H54 (cell line): Measurements from ENCODE around the gene HINT3.
"Not testable (repeated sequence)": the region's sequence is repeated elsewhere in the genome, so short reads cannot be mapped to it uniquely, and the experiment has no call there.

ENCODE experiments used
- DNase-seq: peaks from one replicate; pipeline ENCODE4 v3.0.0; 2011; ENCODE audit warnings: low spot score, mixed read lengths; ENCODE audit not compliant: insufficient read length
- FAIRE-seq: peaks from 3 replicates; lab custom pipeline; 2011; peaks lifted over from hg19 to GRCh38; lab: Jason Lieb, UNC
- POLR2A ChIP-seq: IDR thresholded peaks from 2 replicates; pipeline ENCODE4 v1.6.1; 2011; ENCODE audit warnings: low read depth, mild to moderate bottlenecking, low read length

The HINT3 gene

DNA sequence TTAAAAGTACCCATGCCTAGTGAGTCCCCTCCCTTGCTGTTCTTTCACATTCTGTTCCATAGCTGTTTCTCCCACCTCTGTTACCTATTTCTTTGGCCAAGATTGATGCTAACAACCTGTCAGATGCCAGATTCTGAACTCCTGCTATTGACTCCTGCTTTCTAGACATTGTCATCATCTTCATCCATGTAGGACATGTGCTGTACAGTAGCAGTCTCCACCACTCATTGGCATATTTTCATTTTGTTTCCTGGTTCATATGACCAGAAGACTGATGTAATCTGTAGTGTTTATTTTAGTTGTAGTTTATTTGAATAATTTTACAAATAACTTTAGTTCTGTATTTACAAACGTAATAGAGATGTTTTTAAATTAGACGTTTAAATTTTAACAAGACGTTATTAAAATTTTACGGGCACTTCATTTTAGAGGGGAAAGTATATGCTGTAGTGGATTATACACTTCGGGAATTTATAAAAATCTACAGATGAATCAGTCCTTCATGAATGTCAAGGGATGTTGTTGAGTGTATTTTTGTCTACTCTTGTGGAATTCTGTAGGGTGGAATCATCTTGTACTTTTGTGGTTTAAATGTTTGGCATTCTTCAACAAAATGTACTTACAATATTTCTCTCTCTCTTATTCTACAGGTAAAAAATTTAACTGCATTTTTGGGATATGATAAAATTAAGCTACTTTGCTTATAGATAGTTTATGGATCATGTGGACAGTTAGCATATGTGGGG, 63.9 kb downstream of the HINT3 start:
- FAIRE-seq (no peak), DNase-seq (no peak)
- TF ChIP-seq POLR2A, result no peak

DNA sequence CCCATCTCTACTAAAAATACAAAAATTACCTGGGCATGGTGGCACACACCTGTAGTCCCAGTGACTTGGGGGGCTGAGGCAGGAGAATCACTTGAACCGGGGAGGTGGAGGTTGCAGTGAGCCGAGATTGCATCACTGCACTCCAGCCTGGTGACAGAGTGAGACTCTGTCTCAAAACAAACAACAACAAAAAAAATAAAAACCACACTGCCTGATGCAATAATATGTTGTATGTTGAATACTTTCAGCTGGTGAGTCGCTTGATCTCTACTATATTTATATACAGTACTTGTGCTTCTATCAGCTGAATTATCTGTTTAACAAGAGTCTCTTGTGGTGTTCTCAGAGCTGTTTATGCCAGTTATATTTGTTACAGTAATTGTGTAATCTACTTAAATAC, 66.9 kb downstream of the HINT3 start:
- DNase-seq, FAIRE-seq: not testable (repeated sequence)

- TF ChIP-seq POLR2A, result no peak
- no peak for FAIRE-seq
- DNase-seq, result no peak
Measured at GRCh38 chr6:126026001-126026400, 69.4 kb downstream of the HINT3 start.

DNA sequence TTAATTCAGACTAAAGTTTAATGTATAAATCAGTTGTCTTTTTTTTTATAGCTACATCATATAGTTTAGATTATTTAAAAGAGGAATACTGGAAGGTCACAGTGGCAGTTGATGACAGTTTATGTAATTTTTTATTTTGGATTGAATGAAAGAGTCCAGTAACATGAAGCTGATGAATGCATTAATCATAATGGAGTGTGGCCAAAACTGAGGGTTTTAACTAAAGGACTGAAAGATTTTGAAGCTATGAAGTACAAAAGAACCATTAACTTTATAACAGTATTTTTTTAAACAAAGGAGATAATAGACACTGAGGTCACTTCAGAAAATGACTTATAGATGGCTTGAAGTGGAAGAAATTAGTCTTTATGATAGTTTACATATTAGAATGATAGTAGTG, 71.0 kb downstream of the HINT3 start:
- no peak for FAIRE-seq
- no peak for TF ChIP-seq POLR2A
- no peak for DNase-seq
